Neural progenitor cell (in vitro differentiated cells): ENCODE results near the gene ADGRF4. TPM values are rescaled to one million over a fixed set of nuclear protein-coding genes. Genes with fewer than 3 reads are reported as not detected.

Source experiments
- DNase-seq: peaks from one replicate; pipeline ENCODE4 v3.0.0-alpha.2; 2016; ENCODE audit warnings: low spot score
- H2AFZ ChIP-seq: fragments of 200-600 bp; sonication (generic); replicated peaks from 2 replicates; pipeline ENCODE4 v1.6.1; 2016; ENCODE audit warnings: antibody characterized with exemption
- H3F3A ChIP-seq: fragments of 200-600 bp; sonication (generic); 2 replicates; pipeline ENCODE4 v1.6.1; 2016; ENCODE audit warnings: antibody characterized with exemption, low read depth
- H3K27ac ChIP-seq: fragments of 200-600 bp; sonication (generic); 2 replicates; pipeline ENCODE4 v1.5.1; 2016; ENCODE audit warnings: mild to moderate bottlenecking
- H3K27me3 ChIP-seq: fragments of 200-600 bp; sonication (generic); 2 replicates; pipeline ENCODE4 v1.6.1; 2016; ENCODE audit warnings: mild to moderate bottlenecking, moderate library complexity
- H3K36me3 ChIP-seq: fragments of 200-600 bp; sonication (generic); 2 replicates; pipeline ENCODE4 v1.5.1; 2016
- H3K4me1 ChIP-seq: fragments of 200-600 bp; sonication (generic); 2 replicates; pipeline ENCODE4 v1.6.1; 2016; ENCODE audit warnings: mixed run types
- H3K4me2 ChIP-seq: fragments of 200-600 bp; sonication (generic); 2 replicates; pipeline ENCODE4 v1.6.1; 2016
- H3K4me3 ChIP-seq: fragments of 200-600 bp; sonication (generic); 2 replicates; pipeline ENCODE4 v1.5.1; 2016
- H3K79me2 ChIP-seq: fragments of 200-600 bp; sonication (generic); 2 replicates; pipeline ENCODE4 v1.6.1; 2016; ENCODE audit warnings: low read depth
- H3K9ac ChIP-seq: fragments of 200-600 bp; sonication (generic); 2 replicates; pipeline ENCODE4 v1.6.1; 2016
- H3K9me3 ChIP-seq: fragments of 200-600 bp; sonication (generic); 2 replicates; pipeline ENCODE4 v1.5.1; 2016; ENCODE audit warnings: low read depth
- H4K20me1 ChIP-seq: fragments of 200-600 bp; sonication (generic); 2 replicates; pipeline ENCODE4 v1.6.1; 2016; ENCODE audit warnings: low read depth
- H3K27ac Mint-ChIP-seq: 3 replicates; pipeline ENCODE4 v1.8.0; 2021; ENCODE audit warnings: mixed read lengths
- H3K27me3 Mint-ChIP-seq: 2 replicates; pipeline ENCODE4 v1.8.0; 2022; ENCODE audit warnings: low read depth, mild to moderate bottlenecking, inconsistent platforms, moderate library complexity, mixed read lengths; ENCODE audit not compliant: insufficient read depth
- H3K36me3 Mint-ChIP-seq: 3 replicates; pipeline ENCODE4 v1.8.0; 2021; ENCODE audit warnings: mixed read lengths
- H3K4me1 Mint-ChIP-seq: 3 replicates; pipeline ENCODE4 v1.8.0; 2021; ENCODE audit warnings: mixed read lengths
- H3K4me3 Mint-ChIP-seq: 3 replicates; pipeline ENCODE4 v1.8.0; 2021; ENCODE audit warnings: mild to moderate bottlenecking, moderate library complexity, mixed read lengths
- H3K9me3 Mint-ChIP-seq: 3 replicates; pipeline ENCODE4 v1.8.0; 2020; ENCODE audit warnings: mixed read lengths
- CTCF ChIP-seq: fragments of 200-600 bp; sonication (generic); IDR thresholded peaks from 2 replicates; pipeline ENCODE4 v1.5.1; 2017; ENCODE audit warnings: antibody characterized with exemption, mild to moderate bottlenecking
- EZH2 ChIP-seq: fragments of 200-600 bp; sonication (generic); IDR thresholded peaks from 2 replicates; pipeline ENCODE4 v1.6.1; 2017; ENCODE audit warnings: antibody characterized with exemption, mild to moderate bottlenecking, moderate library complexity
- EZH2phosphoT487 ChIP-seq: fragments of 200-600 bp; sonication (generic); IDR thresholded peaks from 2 replicates; pipeline ENCODE4 v1.6.1; 2017; ENCODE audit warnings: antibody characterized with exemption
- total RNA-seq: library from RNA; depleted of rRNA; stranded (reverse); fragments of >200 nt; gene quantifications from 2 replicates; pipeline ENCODE4 v1.2.3, GENCODE V29; 2015; ENCODE audit warnings: low replicate concordance

Gene ADGRF4
- total RNA-seq, 1 donor from 2014 or later, result not detected

- Histone ChIP-seq H3K27ac (peak overlapping the region; percentile 87), H2AFZ (no peak overlapping the region), H4K20me1 (no peaks in the 10 kb centered on the region), H3K79me2 (no peaks in the 10 kb centered on the region), H3K4me2 (peak overlapping the region; percentile 60), H3K27me3 (no peaks in the 10 kb centered on the region), H3K9me3 (no peaks in the 10 kb centered on the region), H3K4me3 (peak overlapping the region; percentile 2), H3K4me1 (peaks cover 39% of the 10 kb centered on the region), H3K36me3 (no peaks in the 10 kb centered on the region), H3F3A (peaks cover 19% of the 10 kb centered on the region), H3K9ac (no peak overlapping the region)
- peaks cover 45% of the 10 kb centered on the region for H3K4me1 Mint-ChIP-seq
- H3K4me3 Mint-ChIP-seq, result peak overlapping the region; percentile 51
- no peaks in the 10 kb centered on the region for H3K36me3 Mint-ChIP-seq
- H3K27ac Mint-ChIP-seq, result peak overlapping the region; percentile 93
- peak; percentile 69 for DNase-seq
- H3K27me3 Mint-ChIP-seq, result peaks cover 2% of the 10 kb centered on the region
- H3K9me3 Mint-ChIP-seq, result peaks cover 5% of the 10 kb centered on the region
- TF ChIP-seq EZH2 (no peak), CTCF (no peak), EZH2phosphoT487 (no peak)
Observed at GRCh38 chr6:47669684-47670513, 28.5 kb upstream of the ADGRF4 start.

GRCh38 chr6:47670851-47671250 is 27.5 kb upstream of the ADGRF4 start:
- TF ChIP-seq EZH2phosphoT487 (no peak), EZH2 (no peak), CTCF (no peak)
- Mint-ChIP-seq H3K36me3 (no peaks in the 10 kb centered on the region), H3K27me3 (peaks cover 2% of the 10 kb centered on the region), H3K4me3 (no peak overlapping the region), H3K9me3 (peaks cover 5% of the 10 kb centered on the region), H3K27ac (peak overlapping the region; percentile 90), H3K4me1 (peaks cover 45% of the 10 kb centered on the region)
- H3K27me3 ChIP-seq, result no peaks in the 10 kb centered on the region
- H3K9ac ChIP-seq, result no peak overlapping the region
- no peaks in the 10 kb centered on the region for H3K9me3 ChIP-seq
- peak; percentile 68 for DNase-seq
- H3K4me3 ChIP-seq, result no peak overlapping the region
- no peaks in the 10 kb centered on the region for H3K36me3 ChIP-seq
- H3F3A ChIP-seq, result peaks cover 19% of the 10 kb centered on the region
- no peaks in the 10 kb centered on the region for H4K20me1 ChIP-seq
- H2AFZ ChIP-seq, result no peak overlapping the region
- peak overlapping the region; percentile 60 for H3K4me2 ChIP-seq
- no peaks in the 10 kb centered on the region for H3K79me2 ChIP-seq
- H3K4me1 ChIP-seq, result peaks cover 39% of the 10 kb centered on the region
- H3K27ac ChIP-seq, result peak overlapping the region; percentile 87

GRCh38 chr6:47671777-47672176 is 26.6 kb upstream of the ADGRF4 start:
- Histone ChIP-seq H4K20me1 (no peaks in the 10 kb centered on the region), H3K4me3 (no peak overlapping the region), H3K4me1 (peaks cover 39% of the 10 kb centered on the region), H3K36me3 (no peaks in the 10 kb centered on the region), H3K27me3 (no peaks in the 10 kb centered on the region), H3K9me3 (no peaks in the 10 kb centered on the region), H3K27ac (no peak overlapping the region), H2AFZ (no peak overlapping the region), H3K79me2 (no peaks in the 10 kb centered on the region), H3K9ac (no peak overlapping the region), H3F3A (peaks cover 19% of the 10 kb centered on the region), H3K4me2 (no peak overlapping the region)
- Mint-ChIP-seq H3K36me3 (no peaks in the 10 kb centered on the region), H3K4me3 (no peak overlapping the region), H3K27ac (no peak overlapping the region), H3K9me3 (peaks cover 8% of the 10 kb centered on the region), H3K27me3 (peaks cover 2% of the 10 kb centered on the region), H3K4me1 (peaks cover 45% of the 10 kb centered on the region)
- TF ChIP-seq CTCF (no peak), EZH2 (no peak), EZH2phosphoT487 (no peak)
- DNase-seq, result no peak
